Astrocyte (in vitro differentiated cells and primary cell): ENCODE measurements around the gene TRDN.

ENCODE experiments used
- EZH2 ChIP-seq: IDR thresholded peaks from 2 replicates; pipeline ENCODE4 v1.6.1; 2012; ENCODE audit warnings: mild to moderate bottlenecking, low read length, inconsistent platforms; ENCODE audit not compliant: insufficient read depth
- TF ChIP-seq, protein P1 (sequence below): IDR thresholded peaks from 2 replicates; pipeline ENCODE4 v1.5.1; 2011; ENCODE audit warnings: low read depth, mild to moderate bottlenecking, inconsistent platforms, low read length, moderate library complexity; ENCODE audit not compliant: insufficient read depth

DNA sequence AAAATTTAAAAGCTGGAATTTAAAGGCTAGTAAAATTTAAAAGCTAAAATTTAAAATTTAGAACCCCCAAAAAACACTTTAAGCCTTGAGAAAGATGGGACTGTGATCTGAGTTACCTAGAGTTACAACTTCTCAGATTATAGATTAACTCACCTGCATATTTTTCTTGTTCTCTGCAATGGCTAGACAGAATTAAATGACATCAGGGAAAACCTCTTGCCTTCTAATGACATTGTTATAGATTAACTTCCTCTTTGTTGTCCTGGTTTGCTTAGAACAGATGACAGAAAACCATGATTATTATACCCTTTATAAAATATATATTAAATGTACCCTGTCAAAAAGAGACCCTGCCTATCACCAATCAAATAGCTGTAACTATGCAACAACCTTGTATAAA lies 56.4 kb downstream of the TRDN start:
- TF ChIP-seq, protein P1, sequence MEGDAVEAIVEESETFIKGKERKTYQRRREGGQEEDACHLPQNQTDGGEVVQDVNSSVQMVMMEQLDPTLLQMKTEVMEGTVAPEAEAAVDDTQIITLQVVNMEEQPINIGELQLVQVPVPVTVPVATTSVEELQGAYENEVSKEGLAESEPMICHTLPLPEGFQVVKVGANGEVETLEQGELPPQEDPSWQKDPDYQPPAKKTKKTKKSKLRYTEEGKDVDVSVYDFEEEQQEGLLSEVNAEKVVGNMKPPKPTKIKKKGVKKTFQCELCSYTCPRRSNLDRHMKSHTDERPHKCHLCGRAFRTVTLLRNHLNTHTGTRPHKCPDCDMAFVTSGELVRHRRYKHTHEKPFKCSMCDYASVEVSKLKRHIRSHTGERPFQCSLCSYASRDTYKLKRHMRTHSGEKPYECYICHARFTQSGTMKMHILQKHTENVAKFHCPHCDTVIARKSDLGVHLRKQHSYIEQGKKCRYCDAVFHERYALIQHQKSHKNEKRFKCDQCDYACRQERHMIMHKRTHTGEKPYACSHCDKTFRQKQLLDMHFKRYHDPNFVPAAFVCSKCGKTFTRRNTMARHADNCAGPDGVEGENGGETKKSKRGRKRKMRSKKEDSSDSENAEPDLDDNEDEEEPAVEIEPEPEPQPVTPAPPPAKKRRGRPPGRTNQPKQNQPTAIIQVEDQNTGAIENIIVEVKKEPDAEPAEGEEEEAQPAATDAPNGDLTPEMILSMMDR = no peak
- no peak for TF ChIP-seq EZH2
